GM23338 (cell line): ENCODE data around the gene EGFR. TPM values are rescaled to one million over a fixed set of nuclear protein-coding genes. Genes with fewer than 3 reads are reported as not detected.

Experiments
- ATAC-seq: fragments of 200-7000 bp; cut with Tn5 transposase; 3 replicates; pipeline ENCODE4 v1.9.1; 2020
- DNase-seq: peaks from one replicate; pipeline ENCODE4 v3.0.0-alpha.2; 2015; ENCODE audit warnings: low spot score
- H2AFZ ChIP-seq: fragments of 200-600 bp; sonication (generic); 2 replicates; pipeline ENCODE4 v1.8.0; 2016; ENCODE audit warnings: antibody characterized with exemption, mild to moderate bottlenecking, moderate library complexity
- H3F3A ChIP-seq: fragments of 200-600 bp; sonication (generic); replicated peaks from 2 replicates; pipeline ENCODE4 v1.8.0; 2017; ENCODE audit warnings: antibody characterized with exemption, mixed run types, low read depth
- H3K27ac ChIP-seq: fragments of 200-600 bp; sonication (generic); 2 replicates; pipeline ENCODE4 v1.6.1; 2016; ENCODE audit warnings: low read depth
- H3K27me3 ChIP-seq: fragments of 200-600 bp; sonication (generic); 2 replicates; pipeline ENCODE4 v1.8.0; 2016; ENCODE audit warnings: mild to moderate bottlenecking, mixed run types, moderate library complexity; ENCODE audit not compliant: insufficient read depth
- H3K36me3 ChIP-seq: fragments of 200-600 bp; sonication (generic); 2 replicates; pipeline ENCODE4 v1.8.0; 2016; ENCODE audit warnings: mild to moderate bottlenecking; ENCODE audit not compliant: insufficient read depth
- H3K4me1 ChIP-seq: fragments of 200-600 bp; sonication (generic); 2 replicates; pipeline ENCODE4 v1.8.0; 2016; ENCODE audit warnings: mild to moderate bottlenecking, moderate library complexity; ENCODE audit not compliant: insufficient read depth
- H3K4me2 ChIP-seq: fragments of 200-600 bp; sonication (generic); 2 replicates; pipeline ENCODE4 v1.7.1; 2017; ENCODE audit warnings: mixed run types
- H3K4me3 ChIP-seq: fragments of 200-600 bp; sonication (generic); 2 replicates; pipeline ENCODE4 v1.6.1; 2016; ENCODE audit warnings: mixed run types
- H3K79me2 ChIP-seq: fragments of 200-600 bp; sonication (generic); replicated peaks from 2 replicates; pipeline ENCODE4 v1.8.0; 2017; ENCODE audit warnings: mild to moderate bottlenecking; ENCODE audit not compliant: insufficient read depth
- H3K9me2 ChIP-seq: fragments of 200-600 bp; sonication (generic); 2 replicates; pipeline ENCODE4 v1.8.0; 2017; ENCODE audit not compliant: insufficient read depth
- H4K20me1 ChIP-seq: fragments of 200-600 bp; sonication (generic); replicated peaks from 2 replicates; pipeline ENCODE4 v1.8.0; 2017; ENCODE audit warnings: mild to moderate bottlenecking; ENCODE audit not compliant: insufficient read depth
- H3K27ac Mint-ChIP-seq: 2 replicates; pipeline ENCODE4 v1.8.0; 2020; ENCODE audit warnings: inconsistent platforms, mild to moderate bottlenecking, moderate library complexity, mixed read lengths
- H3K27me3 Mint-ChIP-seq: 3 replicates; pipeline ENCODE4 v1.8.0; 2022; ENCODE audit warnings: low read depth, mild to moderate bottlenecking, moderate library complexity, mixed read lengths, inconsistent platforms; ENCODE audit not compliant: insufficient read depth, poor library complexity
- H3K36me3 Mint-ChIP-seq: 3 replicates; pipeline ENCODE4 v1.8.0; 2021; ENCODE audit warnings: low read depth, mild to moderate bottlenecking, inconsistent platforms, moderate library complexity, mixed read lengths
- H3K4me1 Mint-ChIP-seq: 3 replicates; pipeline ENCODE4 v1.8.0; 2020; ENCODE audit warnings: mild to moderate bottlenecking, inconsistent platforms, mixed read lengths
- H3K4me3 Mint-ChIP-seq: 3 replicates; pipeline ENCODE4 v1.8.0; 2021; ENCODE audit warnings: moderate library complexity, mild to moderate bottlenecking, inconsistent platforms, mixed read lengths
- H3K9me3 Mint-ChIP-seq: 3 replicates; pipeline ENCODE4 v1.8.0; 2020; ENCODE audit warnings: moderate library complexity, mild to moderate bottlenecking, inconsistent platforms, mixed read lengths
- CTCF ChIP-seq, 2 experiments: fragments of 200-600 bp in 1 of 2; sonication (generic) in 1 of 2; conservative IDR thresholded peaks; 2 replicates each; pipeline versions ENCODE4 v1.5.1 to v1.6.1; 2016 to 2017; ENCODE audit warnings: antibody characterized with exemption in 2 of 2, low read depth in 2 of 2, mild to moderate bottlenecking in 2 of 2, moderate library complexity in 1 of 2
- EZH2 ChIP-seq: fragments of 200-600 bp; sonication (generic); IDR thresholded peaks from one replicate; pipeline ENCODE4 v1.8.0; 2017; ENCODE audit warnings: antibody characterized with exemption, mild to moderate bottlenecking, low read depth; ENCODE audit not compliant: unreplicated experiment
- ZNF331 ChIP-seq: fragments of 250-450 bp; sonication (Bioruptor Pico); IDR thresholded peaks from 2 replicates; pipeline ENCODE4 v1.5.0; 2020; ENCODE audit warnings: low read depth, mild to moderate bottlenecking, moderate library complexity
- long read RNA-seq: library from polyadenylated mRNA; unstranded; transcript quantifications from one replicate; pipeline ENCODE4 v2.0.0, GENCODE V29; 2020; ENCODE audit not compliant: unreplicated experiment
- polyA plus RNA-seq: library from polyadenylated mRNA; unstranded; fragments of >200 nt; fragmentation: Nextera tagmentation; extraction: Ambion mirVana; gene quantifications from 2 replicates; pipeline ENCODE4 v1.2.1, GENCODE V29; 2016
- total RNA-seq: library from RNA; depleted of rRNA; stranded (reverse); fragments of >200 nt; shearing (Covaris generic); gene quantifications from 2 replicates; pipeline ENCODE4 v1.2.3, GENCODE V29; 2014; rRNA removed
- TF ChIP-seq, protein P1 (sequence below): fragments of 250-450 bp; sonication (Bioruptor Pico); IDR thresholded peaks from 2 replicates; pipeline ENCODE4 v1.5.0; 2020; ENCODE audit warnings: mild to moderate bottlenecking, moderate library complexity

EGFR gene
- 4.5 TPM in 2 replicates for total RNA-seq
- 1.5 and 1.9 TPM in 2 replicates for polyA plus RNA-seq
- long read RNA-seq, partial matches to known transcripts: 0 of 1 reads
- long read RNA-seq, other reads (novel, unspliced or antisense): 1 of 1 reads

GRCh38 chr7:55018361-55019190 lies at the start of gene EGFR:
EGFR (plus strand) TSS chr7:55019017; CDS start chr7:55019278, 261 bp downstream.
- peak within 1 kb of the TSS; percentile 69 for H3K4me3 ChIP-seq
- Mint-ChIP-seq H3K27ac (no peak within 1 kb of the TSS), H3K36me3 (no peaks in the 10 kb centered on the region), H3K4me3 (peak within 1 kb of the TSS; percentile 70), H3K27me3 (peaks cover 41% of the 10 kb centered on the region), H3K9me3 (no peaks in the 10 kb centered on the region), H3K4me1 (peaks cover 8% of the 10 kb centered on the region; the same call in 2 of the 3 replicates)
- ATAC-seq: peak; percentile 64
- peak within 1 kb of the TSS; percentile 94 for H2AFZ ChIP-seq
- no peak within 1 kb of the TSS for H3K27ac ChIP-seq
- peak; percentile 75 for DNase-seq
- no peaks in the 10 kb centered on the region for H3F3A ChIP-seq
- H3K4me1 ChIP-seq: peaks cover 4% of the 10 kb centered on the region; the same call in 1 of the 2 replicates
- H3K36me3 ChIP-seq: no peaks in the 10 kb centered on the region
- H3K4me2 ChIP-seq: peak within 1 kb of the TSS; percentile 87
- no peaks in the 10 kb centered on the region for H3K9me2 ChIP-seq
- no peak for TF ChIP-seq ZNF331 (CRISPR knock-in tag)
- TF ChIP-seq EZH2: peak; percentile 38
- TF ChIP-seq, protein P1, sequence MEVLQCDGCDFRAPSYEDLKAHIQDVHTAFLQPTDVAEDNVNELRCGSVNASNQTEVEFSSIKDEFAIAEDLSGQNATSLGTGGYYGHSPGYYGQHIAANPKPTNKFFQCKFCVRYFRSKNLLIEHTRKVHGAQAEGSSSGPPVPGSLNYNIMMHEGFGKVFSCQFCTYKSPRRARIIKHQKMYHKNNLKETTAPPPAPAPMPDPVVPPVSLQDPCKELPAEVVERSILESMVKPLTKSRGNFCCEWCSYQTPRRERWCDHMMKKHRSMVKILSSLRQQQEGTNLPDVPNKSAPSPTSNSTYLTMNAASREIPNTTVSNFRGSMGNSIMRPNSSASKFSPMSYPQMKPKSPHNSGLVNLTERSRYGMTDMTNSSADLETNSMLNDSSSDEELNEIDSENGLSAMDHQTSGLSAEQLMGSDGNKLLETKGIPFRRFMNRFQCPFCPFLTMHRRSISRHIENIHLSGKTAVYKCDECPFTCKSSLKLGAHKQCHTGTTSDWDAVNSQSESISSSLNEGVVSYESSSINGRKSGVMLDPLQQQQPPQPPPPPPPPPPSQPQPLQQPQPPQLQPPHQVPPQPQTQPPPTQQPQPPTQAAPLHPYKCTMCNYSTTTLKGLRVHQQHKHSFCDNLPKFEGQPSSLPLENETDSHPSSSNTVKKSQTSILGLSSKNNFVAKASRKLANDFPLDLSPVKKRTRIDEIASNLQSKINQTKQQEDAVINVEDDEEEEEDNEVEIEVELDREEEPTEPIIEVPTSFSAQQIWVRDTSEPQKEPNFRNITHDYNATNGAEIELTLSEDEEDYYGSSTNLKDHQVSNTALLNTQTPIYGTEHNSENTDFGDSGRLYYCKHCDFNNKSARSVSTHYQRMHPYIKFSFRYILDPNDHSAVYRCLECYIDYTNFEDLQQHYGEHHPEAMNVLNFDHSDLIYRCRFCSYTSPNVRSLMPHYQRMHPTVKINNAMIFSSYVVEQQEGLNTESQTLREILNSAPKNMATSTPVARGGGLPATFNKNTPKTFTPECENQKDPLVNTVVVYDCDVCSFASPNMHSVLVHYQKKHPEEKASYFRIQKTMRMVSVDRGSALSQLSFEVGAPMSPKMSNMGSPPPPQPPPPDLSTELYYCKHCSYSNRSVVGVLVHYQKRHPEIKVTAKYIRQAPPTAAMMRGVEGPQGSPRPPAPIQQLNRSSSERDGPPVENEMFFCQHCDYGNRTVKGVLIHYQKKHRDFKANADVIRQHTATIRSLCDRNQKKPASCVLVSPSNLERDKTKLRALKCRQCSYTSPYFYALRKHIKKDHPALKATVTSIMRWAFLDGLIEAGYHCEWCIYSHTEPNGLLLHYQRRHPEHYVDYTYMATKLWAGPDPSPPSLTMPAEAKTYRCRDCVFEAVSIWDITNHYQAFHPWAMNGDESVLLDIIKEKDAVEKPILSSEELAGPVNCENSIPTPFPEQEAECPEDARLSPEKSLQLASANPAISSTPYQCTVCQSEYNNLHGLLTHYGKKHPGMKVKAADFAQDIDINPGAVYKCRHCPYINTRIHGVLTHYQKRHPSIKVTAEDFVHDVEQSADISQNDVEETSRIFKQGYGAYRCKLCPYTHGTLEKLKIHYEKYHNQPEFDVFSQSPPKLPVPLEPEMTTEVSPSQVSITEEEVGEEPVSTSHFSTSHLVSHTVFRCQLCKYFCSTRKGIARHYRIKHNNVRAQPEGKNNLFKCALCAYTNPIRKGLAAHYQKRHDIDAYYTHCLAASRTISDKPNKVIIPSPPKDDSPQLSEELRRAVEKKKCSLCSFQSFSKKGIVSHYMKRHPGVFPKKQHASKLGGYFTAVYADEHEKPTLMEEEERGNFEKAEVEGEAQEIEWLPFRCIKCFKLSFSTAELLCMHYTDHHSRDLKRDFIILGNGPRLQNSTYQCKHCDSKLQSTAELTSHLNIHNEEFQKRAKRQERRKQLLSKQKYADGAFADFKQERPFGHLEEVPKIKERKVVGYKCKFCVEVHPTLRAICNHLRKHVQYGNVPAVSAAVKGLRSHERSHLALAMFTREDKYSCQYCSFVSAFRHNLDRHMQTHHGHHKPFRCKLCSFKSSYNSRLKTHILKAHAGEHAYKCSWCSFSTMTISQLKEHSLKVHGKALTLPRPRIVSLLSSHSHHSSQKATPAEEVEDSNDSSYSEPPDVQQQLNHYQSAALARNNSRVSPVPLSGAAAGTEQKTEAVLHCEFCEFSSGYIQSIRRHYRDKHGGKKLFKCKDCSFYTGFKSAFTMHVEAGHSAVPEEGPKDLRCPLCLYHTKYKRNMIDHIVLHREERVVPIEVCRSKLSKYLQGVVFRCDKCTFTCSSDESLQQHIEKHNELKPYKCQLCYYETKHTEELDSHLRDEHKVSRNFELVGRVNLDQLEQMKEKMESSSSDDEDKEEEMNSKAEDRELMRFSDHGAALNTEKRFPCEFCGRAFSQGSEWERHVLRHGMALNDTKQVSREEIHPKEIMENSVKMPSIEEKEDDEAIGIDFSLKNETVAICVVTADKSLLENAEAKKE (CRISPR knock-in tag): no peak
- TF ChIP-seq CTCF (conservative IDR thresholded peaks at IDR 0.05; ENCODE audit: low read depth in 2 of 2): no peak
- no peaks in the 10 kb centered on the region for H3K79me2 ChIP-seq
- H3K27me3 ChIP-seq: peaks cover 69% of the 10 kb centered on the region
- H4K20me1 ChIP-seq: peaks cover 8% of the 10 kb centered on the region
